Brain microvascular endothelial cell (primary cell): ENCODE data around the gene MT1F.
"Not testable (repeated sequence)": the region's sequence is repeated elsewhere in the genome, so short reads cannot be mapped to it uniquely, and the experiment has no call there.

Source experiments
- DNase-seq: peaks from one replicate; pipeline ENCODE4 v3.0.0-alpha.2; 2020
- H3K27ac ChIP-seq: fragments of 250-450 bp; sonication (Bioruptor Pico); 2 replicates; pipeline ENCODE4 v1.5.1; 2020; ENCODE audit warnings: mild to moderate bottlenecking, moderate library complexity
- H3K27me3 ChIP-seq: fragments of 250-450 bp; sonication (Bioruptor Pico); replicated peaks from 2 replicates; pipeline ENCODE4 v1.5.1; 2020; ENCODE audit warnings: mild to moderate bottlenecking
- H3K36me3 ChIP-seq: fragments of 250-450 bp; sonication (Bioruptor Pico); replicated peaks from 2 replicates; pipeline ENCODE4 v1.5.1; 2020; ENCODE audit warnings: mild to moderate bottlenecking
- H3K4me3 ChIP-seq: 2 replicates; pipeline ENCODE4 v1.5.1; 2011; ENCODE audit warnings: low read depth, mild to moderate bottlenecking, control low read depth, low read length, moderate library complexity
- in situ Hi-C: cut with HindIII; loops from 2 replicates; pipeline ENCODE4 v1.10.0; 2017; ENCODE audit warnings: low sequenced_read_pairs, low pct_ligation_motif_present
- TF ChIP-seq, protein P1 (sequence below): IDR thresholded peaks from 2 replicates; pipeline ENCODE4 v1.5.1; 2011; ENCODE audit warnings: low read depth, mild to moderate bottlenecking, moderate library complexity, low read length, control low read depth, inconsistent platforms; ENCODE audit errors: missing control alignments

Gene MT1F

DNA sequence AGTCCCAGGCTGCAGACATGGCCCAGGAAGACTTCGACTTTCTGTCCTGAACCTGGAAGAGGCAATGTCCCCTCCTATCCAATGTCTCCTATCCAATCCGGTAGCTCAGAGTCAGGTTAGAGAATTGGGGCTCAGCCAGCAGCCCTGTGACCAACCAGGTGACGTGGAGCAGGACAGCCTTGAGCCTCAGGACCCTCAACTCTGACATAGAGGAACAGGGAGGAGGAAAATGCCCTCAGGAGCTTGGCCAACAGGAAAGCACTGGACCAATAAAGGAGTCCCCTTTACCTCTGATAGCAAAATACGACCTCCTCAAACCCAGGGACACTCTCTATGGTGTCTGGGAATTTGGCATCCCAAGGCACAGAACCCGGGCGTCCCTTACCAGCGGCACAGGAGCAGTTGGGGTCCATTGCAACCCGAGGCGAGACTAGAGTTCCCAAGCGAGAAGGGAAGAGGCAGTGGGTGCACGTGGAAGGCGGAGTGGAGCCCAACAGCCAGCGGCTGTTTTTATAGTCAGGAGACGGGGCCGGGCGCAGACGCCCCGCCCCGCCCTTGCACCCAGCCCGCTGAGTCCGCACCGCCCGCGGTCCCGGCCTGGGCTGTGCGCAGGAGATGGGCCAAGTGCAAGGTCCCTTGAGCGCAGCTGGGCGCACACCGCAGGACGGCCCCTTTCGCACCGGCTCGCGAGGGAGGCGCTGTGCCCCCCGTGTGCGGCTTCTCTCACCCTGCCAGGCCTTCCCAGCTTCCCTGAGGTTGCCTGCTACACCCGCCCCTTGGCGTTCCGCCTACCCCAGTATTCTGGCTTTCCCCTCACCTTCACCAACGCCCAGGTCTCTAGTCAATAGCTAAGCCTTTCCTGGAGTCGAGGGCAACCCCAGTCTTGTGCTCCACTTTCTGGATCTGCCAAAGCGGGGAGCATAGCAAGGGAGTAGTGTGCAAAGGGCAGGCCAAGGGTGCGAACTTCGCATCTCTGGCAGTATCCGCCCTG, 10.1 kb downstream of the MT1F start, which contains the start of gene MT1G:
Gene MT1G, minus strand, starts transcription at position 485 of the 991 bp plus-strand sequence. Its CDS starts 72 bp downstream, at position 413.
- in situ Hi-C loops: no loop called here
- no peak for DNase-seq
- Histone ChIP-seq H3K4me3 (no peak within 1 kb of the TSS), H3K36me3 (no peaks in the 10 kb centered on the region), H3K27me3 (peaks cover 58% of the 10 kb centered on the region), H3K27ac (no peak within 1 kb of the TSS)
- TF ChIP-seq, protein P1, sequence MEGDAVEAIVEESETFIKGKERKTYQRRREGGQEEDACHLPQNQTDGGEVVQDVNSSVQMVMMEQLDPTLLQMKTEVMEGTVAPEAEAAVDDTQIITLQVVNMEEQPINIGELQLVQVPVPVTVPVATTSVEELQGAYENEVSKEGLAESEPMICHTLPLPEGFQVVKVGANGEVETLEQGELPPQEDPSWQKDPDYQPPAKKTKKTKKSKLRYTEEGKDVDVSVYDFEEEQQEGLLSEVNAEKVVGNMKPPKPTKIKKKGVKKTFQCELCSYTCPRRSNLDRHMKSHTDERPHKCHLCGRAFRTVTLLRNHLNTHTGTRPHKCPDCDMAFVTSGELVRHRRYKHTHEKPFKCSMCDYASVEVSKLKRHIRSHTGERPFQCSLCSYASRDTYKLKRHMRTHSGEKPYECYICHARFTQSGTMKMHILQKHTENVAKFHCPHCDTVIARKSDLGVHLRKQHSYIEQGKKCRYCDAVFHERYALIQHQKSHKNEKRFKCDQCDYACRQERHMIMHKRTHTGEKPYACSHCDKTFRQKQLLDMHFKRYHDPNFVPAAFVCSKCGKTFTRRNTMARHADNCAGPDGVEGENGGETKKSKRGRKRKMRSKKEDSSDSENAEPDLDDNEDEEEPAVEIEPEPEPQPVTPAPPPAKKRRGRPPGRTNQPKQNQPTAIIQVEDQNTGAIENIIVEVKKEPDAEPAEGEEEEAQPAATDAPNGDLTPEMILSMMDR: no peak

DNA sequence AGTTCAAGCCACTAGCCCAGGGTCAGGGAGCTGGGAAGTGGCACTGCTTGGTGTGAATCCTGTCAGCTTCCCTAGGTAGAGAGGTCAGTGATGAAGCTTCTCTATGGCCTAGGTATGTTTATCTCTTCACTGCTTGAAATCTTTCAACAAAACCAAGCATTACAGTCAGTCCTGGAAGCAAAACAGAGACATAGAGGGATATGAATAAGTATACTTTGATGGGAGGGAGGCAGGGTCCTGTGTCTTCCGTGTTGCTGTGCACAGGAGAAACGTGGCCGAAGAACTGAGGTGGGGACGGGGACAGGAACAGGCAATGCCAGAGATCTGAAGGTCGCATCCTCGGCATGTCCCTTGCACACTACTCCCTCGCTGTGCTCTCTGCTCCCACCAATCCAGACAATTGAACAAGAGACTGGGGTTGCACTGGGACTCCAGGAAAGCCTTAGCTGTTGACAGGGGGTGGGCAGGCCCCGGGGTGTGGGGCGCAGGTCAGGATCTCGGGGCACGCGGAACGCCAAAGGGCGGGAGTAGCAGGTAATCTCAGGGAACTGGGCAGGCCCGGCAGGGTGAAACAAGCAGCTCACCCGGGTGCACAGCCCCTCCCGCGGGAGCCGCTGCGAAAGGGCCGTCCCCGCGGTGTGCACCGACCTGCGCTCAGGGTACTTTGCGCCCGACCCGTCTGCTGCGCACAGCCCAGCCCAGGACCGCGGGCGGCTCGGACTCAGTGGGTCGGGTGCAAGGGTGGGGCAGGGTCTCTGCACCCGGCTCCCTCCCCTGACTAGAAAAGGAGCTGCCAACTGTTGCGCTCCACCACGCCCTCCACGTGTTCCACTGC, 11.5 kb downstream of the MT1F start, which contains the start of gene MT1H:
Gene MT1H, plus strand, starts transcription at position 810 of the 835 bp plus-strand sequence. CDS start 71 bp downstream, outside the sequence.
- in situ Hi-C loops: no loop called here

DNA sequence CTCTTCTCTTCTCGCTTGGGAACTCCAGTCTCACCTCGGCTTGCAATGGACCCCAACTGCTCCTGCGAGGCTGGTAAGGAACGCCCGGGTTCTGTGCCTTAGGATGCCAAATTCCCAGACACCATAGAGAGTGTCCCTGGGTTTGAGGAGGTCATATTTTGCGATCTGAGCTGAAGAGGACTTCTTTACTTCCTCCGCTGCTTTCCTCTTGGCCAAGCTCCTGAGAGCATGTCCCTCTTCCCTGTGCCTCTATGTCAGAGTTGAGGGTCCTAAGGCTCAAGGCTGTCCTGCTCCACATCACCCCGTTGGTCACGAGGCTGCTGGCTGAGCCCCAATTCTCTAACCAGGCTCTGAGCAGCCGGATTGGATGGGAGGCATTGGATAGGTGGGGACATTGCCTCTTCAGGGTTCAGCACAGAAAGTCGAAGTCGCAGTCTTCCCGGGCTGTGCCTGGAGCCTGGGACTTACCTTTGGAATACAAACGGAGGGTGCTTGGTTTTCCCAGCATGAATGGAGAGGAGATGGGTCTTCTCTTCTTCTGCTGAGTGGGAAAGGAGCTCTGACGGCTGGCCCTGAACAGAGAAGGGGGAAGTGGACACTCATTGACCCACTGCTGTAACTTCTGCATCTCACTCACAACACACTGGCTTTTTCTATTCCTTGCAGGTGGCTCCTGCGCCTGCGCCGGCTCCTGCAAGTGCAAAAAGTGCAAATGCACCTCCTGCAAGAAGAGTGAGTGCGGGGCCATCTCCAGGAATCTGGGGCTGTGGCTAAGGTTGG, 12.3 kb downstream of the MT1F start:
- in situ Hi-C loops: no loop called here
- H3K36me3 ChIP-seq: no peaks in the 10 kb centered on the region
- no peak overlapping the region for H3K4me3 ChIP-seq
- no peak overlapping the region for H3K27ac ChIP-seq
- DNase-seq: no peak
- TF ChIP-seq, protein P1: no peak
- peaks cover 47% of the 10 kb centered on the region for H3K27me3 ChIP-seq

More for the DNA sequence above, 11.5 kb downstream of the MT1F start, which contains the start of gene MT1H:
- H3K4me3 ChIP-seq: no peak within 1 kb of the TSS
- peaks cover 51% of the 10 kb centered on the region for H3K27me3 ChIP-seq
- DNase-seq: no peak
- H3K36me3 ChIP-seq: no peaks in the 10 kb centered on the region
- TF ChIP-seq, protein P1: no peak
- no peak within 1 kb of the TSS for H3K27ac ChIP-seq

DNA sequence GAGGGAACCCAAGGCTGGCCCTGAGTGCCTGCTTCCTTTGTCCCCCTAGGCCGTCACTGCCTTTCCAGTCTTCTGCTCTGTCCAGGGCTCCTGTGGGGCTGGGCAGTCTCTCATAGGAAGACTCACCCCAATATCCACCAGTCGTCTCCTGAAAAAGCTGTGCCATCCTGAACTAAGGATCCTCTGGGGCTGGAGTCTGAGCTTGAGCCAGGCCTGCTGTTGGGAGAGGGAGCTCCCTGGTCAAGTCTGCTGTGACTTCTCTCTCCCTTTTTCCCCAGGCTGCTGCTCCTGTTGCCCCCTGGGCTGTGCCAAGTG, 12.8 kb downstream of the MT1F start:
- Histone ChIP-seq H3K36me3 (no peaks in the 10 kb centered on the region), H3K4me3 (no peak overlapping the region), H3K27ac (no peak overlapping the region), H3K27me3 (peaks cover 43% of the 10 kb centered on the region)
- no peak for DNase-seq
- in situ Hi-C loops: no loop called here
- TF ChIP-seq, protein P1: no peak

DNA sequence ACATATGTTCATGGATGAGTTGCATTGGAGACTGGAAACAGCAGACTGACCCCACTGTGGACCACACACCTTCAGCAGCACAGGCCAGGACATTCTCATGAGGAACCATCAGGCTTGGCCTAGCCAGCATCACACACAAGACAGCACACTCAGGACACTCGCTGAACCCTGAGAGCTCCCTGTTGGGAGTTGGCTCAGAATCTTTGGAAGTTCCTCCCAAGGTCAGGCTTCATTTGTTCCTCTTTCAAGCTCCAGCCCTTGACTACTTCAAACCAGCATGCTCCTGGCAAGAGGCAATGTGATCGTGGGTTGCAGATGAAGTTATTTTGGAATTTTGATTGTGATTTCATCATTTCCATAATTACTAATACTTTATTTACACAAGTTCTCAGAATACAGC, 13.9 kb downstream of the MT1F start:
- peaks cover 49% of the 10 kb centered on the region for H3K27me3 ChIP-seq
- DNase-seq, in situ Hi-C loops: not testable (repeated sequence)

DNA sequence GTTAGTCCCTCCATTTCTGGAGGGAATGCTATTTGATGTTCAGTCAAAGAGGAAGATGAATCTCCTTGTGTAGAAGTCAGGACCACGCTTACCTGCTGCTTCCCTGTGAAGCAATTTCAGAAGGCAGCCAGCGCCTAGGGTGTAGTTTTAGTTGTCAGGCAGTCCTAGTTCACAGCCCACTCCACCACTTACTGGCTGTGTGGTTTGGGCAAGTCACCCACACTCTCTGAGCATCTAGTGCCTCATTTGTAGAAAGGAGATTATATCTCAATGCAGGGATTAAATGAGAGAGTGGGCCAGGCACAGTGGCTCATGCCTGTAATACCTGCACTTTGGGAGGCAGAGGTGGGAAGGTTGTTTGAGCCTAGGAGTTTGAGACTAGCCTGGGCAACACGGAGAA, 14.4 kb downstream of the MT1F start:
- H3K4me3 ChIP-seq, in situ Hi-C loops, H3K36me3 ChIP-seq, DNase-seq, H3K27ac ChIP-seq: not testable (repeated sequence)
- H3K27me3 ChIP-seq: peaks cover 44% of the 10 kb centered on the region

More for the DNA sequence above, 13.9 kb downstream of the MT1F start:
- H3K4me3 ChIP-seq, H3K27ac ChIP-seq, H3K36me3 ChIP-seq: not testable (repeated sequence)
